Measurements from ENCODE around the gene TFCP2. TPM values are rescaled to one million over a fixed set of nuclear protein-coding genes. Genes with fewer than 3 reads are reported as not detected.
A peak's percentile ranks its signal among the peaks of the same experiment; 100 is the strongest.

The TFCP2 gene
- polyA plus RNA-seq, 1 donor (not counting 4 experiments of a cell fraction or from before 2014, with no cell fraction given), result 27.2 TPM

GRCh38 chr12:51118706-51119105, 54.2 kb downstream of the TFCP2 start:
- peaks cover 4 to 5% of the 10 kb centered on the region in 2 experiments for H3K36me3 ChIP-seq (ENCODE audit: control insufficient read depth in 2 of 2, extremely low read depth in 1 of 2, insufficient read depth in 2 of 2, low read length in 2 of 2)
- peak overlapping the region; percentile 77 for H3K27ac ChIP-seq (ENCODE audit: control insufficient read depth, insufficient read depth, low read length)
- no peaks in the 10 kb centered on the region for H3K9me3 ChIP-seq (ENCODE audit: control insufficient read depth, low read depth, low read length)
- H3K4me2 ChIP-seq (ENCODE audit: control insufficient read depth, extremely low read depth, insufficient read depth, low read depth, low read length), result peak overlapping the region; percentile 63
- H3K9me1 ChIP-seq (ENCODE audit: control insufficient read depth, extremely low read depth, insufficient read depth, low read length), result no peaks in the 10 kb centered on the region
- TF ChIP-seq EZH2 (IDR thresholded peaks at IDR 0.05; ENCODE audit: low read length) (no peak), CTCF (optimal IDR thresholded peaks at IDR 0.05 in 1 of 3, IDR thresholded peaks at IDR 0.05 in 1 of 3, conservative IDR thresholded peaks at IDR 0.05 in 1 of 3; ENCODE audit: extremely low read depth in 1 of 3, insufficient read depth in 2 of 3, low read length in 3 of 3) (no peak)
- dilution Hi-C loops (cut with MboI; ENCODE audit: extremely low pct_ligation_motif_present, low sequenced_read_pairs), result no loop called here
- no peaks in the 10 kb centered on the region for H3K27me3 ChIP-seq (ENCODE audit: control insufficient read depth, extremely low read depth, insufficient read depth, low read length)
- H3K9ac ChIP-seq (ENCODE audit: control insufficient read depth, extremely low read depth, insufficient read depth, low read length), result peak overlapping the region; percentile 28
- peaks cover 32% of the 10 kb centered on the region for H3K4me1 ChIP-seq (ENCODE audit: control insufficient read depth, extremely low read depth, insufficient read depth, low read length)
- H3K4me3 ChIP-seq (ENCODE audit: control insufficient read depth in 2 of 3, extremely low read depth in 1 of 3, insufficient read depth in 2 of 3, low read depth in 1 of 3, low read length in 3 of 3), result peak overlapping the region in 1 of 3 experiments; percentile 27
- DNase-seq (ENCODE audit: low read depth, low spot score), result peak; percentile 54
- H4K20me1 ChIP-seq (ENCODE audit: control insufficient read depth, extremely low read depth, insufficient read depth, low read length), result no peaks in the 10 kb centered on the region
- no peak overlapping the region for H2AFZ ChIP-seq (ENCODE audit: control insufficient read depth, low read length)
- H3K79me2 ChIP-seq (ENCODE audit: control insufficient read depth, insufficient read depth, low read length), result no peaks in the 10 kb centered on the region
- peak; percentile 96 for FAIRE-seq

GRCh38 chr12:51115533-51115932, 57.4 kb downstream of the TFCP2 start:
- Histone ChIP-seq H3K9me3 (ENCODE audit: control insufficient read depth, low read depth, low read length) (no peaks in the 10 kb centered on the region), H3K27me3 (ENCODE audit: control insufficient read depth, extremely low read depth, insufficient read depth, low read length) (no peaks in the 10 kb centered on the region), H3K4me3 (ENCODE audit: control insufficient read depth in 2 of 3, extremely low read depth in 1 of 3, insufficient read depth in 2 of 3, low read depth in 1 of 3, low read length in 3 of 3) (no peak overlapping the region), H2AFZ (ENCODE audit: control insufficient read depth, low read length) (no peak overlapping the region), H3K79me2 (ENCODE audit: control insufficient read depth, insufficient read depth, low read length) (no peaks in the 10 kb centered on the region), H3K9me1 (ENCODE audit: control insufficient read depth, extremely low read depth, insufficient read depth, low read length) (no peaks in the 10 kb centered on the region), H3K36me3 (ENCODE audit: control insufficient read depth in 2 of 2, extremely low read depth in 1 of 2, insufficient read depth in 2 of 2, low read length in 2 of 2) (peaks cover 5% of the 10 kb centered on the region in 2 experiments), H3K4me2 (ENCODE audit: control insufficient read depth, extremely low read depth, insufficient read depth, low read depth, low read length) (no peak overlapping the region), H3K9ac (ENCODE audit: control insufficient read depth, extremely low read depth, insufficient read depth, low read length) (no peak overlapping the region), H3K4me1 (ENCODE audit: control insufficient read depth, extremely low read depth, insufficient read depth, low read length) (peaks cover 24% of the 10 kb centered on the region), H3K27ac (ENCODE audit: control insufficient read depth, insufficient read depth, low read length) (no peak overlapping the region), H4K20me1 (ENCODE audit: control insufficient read depth, extremely low read depth, insufficient read depth, low read length) (no peaks in the 10 kb centered on the region)
- DNase-seq (ENCODE audit: low read depth, low spot score) (no peak), FAIRE-seq (no peak)
- dilution Hi-C loops (cut with MboI; ENCODE audit: extremely low pct_ligation_motif_present, low sequenced_read_pairs), result no loop called here
- no peak for TF ChIP-seq EZH2 (IDR thresholded peaks at IDR 0.05; ENCODE audit: low read length)
- no peak for TF ChIP-seq CTCF (optimal IDR thresholded peaks at IDR 0.05 in 1 of 3, IDR thresholded peaks at IDR 0.05 in 1 of 3, conservative IDR thresholded peaks at IDR 0.05 in 1 of 3; ENCODE audit: extremely low read depth in 1 of 3, insufficient read depth in 2 of 3, low read length in 3 of 3)
